ENCODE data around the gene IMPA2. TPM values are rescaled to one million over a fixed set of nuclear protein-coding genes. Genes with fewer than 3 reads are reported as not detected.

IMPA2 gene
- total and polyA plus RNA-seq, 2 of the 8 experiments (the other 6 are each of a cell fraction or from before 2014, with no cell fraction given) = 102 to 140 TPM

GRCh38 chr18:12001421-12001820 lies 20.1 kb downstream of the IMPA2 start (continued):
- TF ChIP-seq CHD7 (IDR thresholded peaks at IDR 0.05; ENCODE audit: insufficient replicate concordance, low read length) (no peak), CBX8 (IDR thresholded peaks at IDR 0.05; ENCODE audit: borderline replicate concordance, low read depth, low read length) (no peak), USF2 (IDR thresholded peaks at IDR 0.05; ENCODE audit: low read length) (no peak), ATF2 (IDR thresholded peaks at IDR 0.05; ENCODE audit: low read length) (no peak), KDM5A (IDR thresholded peaks at IDR 0.05; ENCODE audit: low read length) (no peak), TAF7 (optimal IDR thresholded peaks at IDR 0.05; ENCODE audit: borderline replicate concordance, low read depth, low read length) (no peak), RXRA (IDR thresholded peaks at IDR 0.05; ENCODE audit: insufficient read depth, low read depth, low read length) (no peak), BRCA1 (IDR thresholded peaks at IDR 0.05; ENCODE audit: low read depth, low read length) (no peak), JUND (IDR thresholded peaks at IDR 0.05; ENCODE audit: low read length) (no peak)

Measured in H1 (cell line).